Esophagus squamous epithelium (tissue), 4 donors: Measurements from ENCODE around the gene LTBP1.

ENCODE experiments used
- CTCF ChIP-seq, 6 experiments: fragments of 450-650 bp in 4 of 6; fragments of 200-600 bp in 2 of 6; sonication (generic) in 2 of 6; IDR thresholded peaks; one replicate each; pipeline ENCODE4 v1.5.1; 2016 to 2019; ENCODE audit warnings: antibody characterized with exemption in 6 of 6, mild to moderate bottlenecking in 4 of 6, moderate library complexity in 4 of 6
- POLR2A ChIP-seq, 4 donors: fragments of 450-650 bp; IDR thresholded peaks; one replicate each; pipeline ENCODE4 v1.6.1; 2017; ENCODE audit warnings: antibody characterized with exemption in 4 of 4, mild to moderate bottlenecking in 4 of 4, moderate library complexity in 3 of 4

GRCh38 chr2:33350632-33351031, 403.9 kb downstream of the LTBP1 start:
- TF ChIP-seq CTCF (IDR thresholded peaks at IDR 0.05) (no peak), POLR2A (IDR thresholded peaks at IDR 0.05) (no peak)
